Stimulated activated CD4-positive, alpha-beta T cell treated with anti-CD3 and anti-CD28 coated beads, Interleukin-15, amount 100 ng/mL, for 48 hours (primary cell): ENCODE results near the gene MFAP5.

Experiments
- DNase-seq, 2 donors: peaks; one replicate each; pipeline ENCODE4 v3.0.0-alpha.2; 2020; ENCODE audit warnings: low read depth in 2 of 2

Gene MFAP5, protein sequence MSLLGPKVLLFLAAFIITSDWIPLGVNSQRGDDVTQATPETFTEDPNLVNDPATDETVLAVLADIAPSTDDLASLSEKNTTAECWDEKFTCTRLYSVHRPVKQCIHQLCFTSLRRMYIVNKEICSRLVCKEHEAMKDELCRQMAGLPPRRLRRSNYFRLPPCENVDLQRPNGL

DNA sequence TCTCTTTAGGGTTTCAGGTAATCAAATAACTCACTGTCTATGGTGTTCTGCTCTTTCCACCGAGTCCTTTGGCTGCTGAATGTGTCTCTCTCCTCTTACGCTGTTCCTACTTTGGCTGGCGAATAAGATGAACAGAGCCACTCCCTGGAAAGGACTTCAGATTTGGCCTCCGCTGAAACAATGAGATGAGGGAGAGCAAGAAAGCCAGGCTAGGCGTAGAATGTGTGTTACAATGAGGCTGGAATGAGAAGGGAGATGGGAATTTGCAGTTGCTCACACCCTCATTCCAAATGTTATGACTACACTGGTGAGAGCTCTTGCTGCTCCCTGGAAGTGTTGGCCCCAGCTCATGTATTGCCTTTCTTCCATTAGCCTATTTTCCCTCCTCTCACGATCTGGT is at the start of gene MFAP5:
Gene MFAP5 (minus strand): TSS at position 234 of the 400 bp plus-strand sequence. CDS start 722 bp downstream, outside the sequence.
- no peak for DNase-seq

DNA sequence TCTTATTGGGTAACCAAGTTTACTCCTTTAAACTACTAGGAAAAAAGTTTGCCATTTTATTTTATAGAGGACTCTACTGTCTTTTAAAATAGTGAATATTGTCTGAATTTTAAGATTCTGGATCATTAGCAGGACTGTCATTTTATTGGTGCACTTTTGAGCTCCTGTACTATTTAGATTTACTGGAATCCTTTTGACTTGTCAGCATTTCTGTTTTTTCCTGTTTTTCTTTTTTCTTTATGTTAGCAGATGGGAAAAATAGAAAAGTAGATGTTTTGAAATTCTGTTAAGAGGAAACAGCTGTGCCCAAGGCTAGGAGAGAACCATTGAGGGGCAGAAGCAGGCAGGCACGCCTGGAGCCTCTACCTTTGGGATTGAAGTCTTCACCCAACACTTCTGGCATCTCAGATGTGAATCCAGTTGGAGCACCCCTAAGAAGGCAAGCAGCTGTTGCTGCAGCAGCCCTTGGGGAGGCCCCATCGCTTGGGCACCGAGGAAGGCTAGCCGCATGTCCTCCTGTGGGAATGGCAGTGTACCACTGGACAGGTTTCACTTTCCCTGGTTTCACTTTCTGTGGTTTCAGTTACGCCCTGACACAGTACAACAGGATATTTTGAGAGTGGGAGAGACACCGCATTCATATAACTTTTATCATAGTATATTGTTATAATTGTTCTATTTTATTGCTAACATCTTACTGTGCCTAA is 46.7 kb upstream of the MFAP5 start:
- no peak for DNase-seq

DNA sequence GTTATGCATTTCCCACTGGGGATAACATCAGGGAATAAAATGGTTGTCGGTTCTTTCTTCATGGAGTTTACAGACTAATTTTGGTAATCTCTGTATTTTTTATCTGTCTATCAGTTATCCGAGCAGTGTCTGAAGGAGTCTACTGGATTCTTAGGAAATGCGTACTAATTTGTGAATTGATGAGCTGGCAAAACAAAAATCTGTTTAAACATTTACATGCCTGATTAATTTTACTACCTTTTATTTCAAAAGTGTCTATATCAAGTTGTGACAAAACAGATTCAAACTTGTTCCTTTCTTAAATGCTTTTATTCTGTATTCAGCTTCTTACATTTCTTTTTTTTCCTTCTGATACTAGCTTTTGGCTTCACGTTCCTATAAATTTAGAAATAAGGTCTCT is 39.5 kb upstream of the MFAP5 start:
- no peak for DNase-seq

DNA sequence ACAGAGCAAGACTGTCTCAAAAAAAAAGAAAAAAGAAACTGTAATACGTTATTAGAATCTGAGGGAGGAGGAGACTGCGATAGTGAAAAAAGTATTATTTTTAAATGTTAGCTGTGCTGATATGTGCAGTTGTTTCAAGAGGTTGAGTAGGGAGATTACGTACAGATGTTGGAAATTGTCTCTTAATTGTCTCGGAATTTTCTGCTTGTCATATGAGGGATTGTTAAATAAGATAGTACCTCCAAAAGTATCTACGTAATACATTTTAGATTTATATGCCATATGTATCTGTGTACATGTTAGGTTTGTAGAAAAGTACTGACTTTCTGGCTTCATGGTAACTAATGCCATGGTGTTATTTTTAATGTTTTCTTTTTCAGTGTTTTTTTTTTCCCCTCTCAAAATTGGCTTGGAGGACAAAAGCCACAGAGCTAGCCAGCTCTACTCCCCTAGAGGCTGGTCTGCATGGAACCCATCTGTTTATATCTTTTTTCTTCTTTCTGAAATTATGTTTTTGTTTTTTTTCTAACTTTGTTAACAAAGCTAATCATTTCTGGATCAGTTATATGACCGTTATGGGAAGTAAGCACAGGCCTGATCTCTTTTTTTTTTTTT is 38.5 kb upstream of the MFAP5 start:
- no peak for DNase-seq

DNA sequence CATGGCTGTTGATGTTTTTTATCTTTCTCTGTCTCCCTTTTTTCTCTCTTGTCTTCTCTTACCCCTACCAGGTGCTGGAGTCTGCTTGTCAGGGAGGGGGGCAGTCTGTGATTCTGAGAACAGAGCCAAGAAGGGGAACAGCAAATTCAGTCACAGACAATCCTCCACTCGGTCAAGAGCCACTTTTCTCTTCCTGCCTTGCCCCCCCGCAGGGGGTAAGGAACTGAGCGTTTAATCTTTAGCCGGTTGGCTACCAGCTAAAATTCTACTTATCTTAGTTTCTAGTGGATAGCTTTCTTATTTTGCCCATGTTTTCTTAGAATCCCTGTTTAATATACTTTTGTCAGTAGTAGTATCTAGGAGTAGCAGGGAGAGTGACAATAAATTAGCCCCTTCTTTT is 37.1 kb upstream of the MFAP5 start:
- DNase-seq, result no peak

DNA sequence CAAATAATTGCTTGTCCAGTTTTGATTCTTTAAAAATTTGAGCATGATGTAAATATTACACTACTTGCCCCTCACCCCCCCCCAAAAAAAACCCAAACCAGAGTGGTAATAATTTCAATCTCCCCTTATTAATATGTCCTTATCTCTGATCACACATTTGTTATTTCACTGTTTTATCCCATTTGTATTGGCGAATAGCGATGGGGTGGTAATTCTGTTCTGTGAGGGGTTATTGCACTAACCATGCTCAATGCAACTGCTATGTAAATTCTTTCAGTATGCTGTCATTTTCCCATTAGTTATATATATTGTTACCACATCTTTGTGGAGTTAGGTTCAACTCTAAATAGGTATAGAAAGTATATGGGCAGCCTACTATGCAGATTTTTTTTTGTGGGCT is 36.3 kb upstream of the MFAP5 start:
- no peak for DNase-seq

DNA sequence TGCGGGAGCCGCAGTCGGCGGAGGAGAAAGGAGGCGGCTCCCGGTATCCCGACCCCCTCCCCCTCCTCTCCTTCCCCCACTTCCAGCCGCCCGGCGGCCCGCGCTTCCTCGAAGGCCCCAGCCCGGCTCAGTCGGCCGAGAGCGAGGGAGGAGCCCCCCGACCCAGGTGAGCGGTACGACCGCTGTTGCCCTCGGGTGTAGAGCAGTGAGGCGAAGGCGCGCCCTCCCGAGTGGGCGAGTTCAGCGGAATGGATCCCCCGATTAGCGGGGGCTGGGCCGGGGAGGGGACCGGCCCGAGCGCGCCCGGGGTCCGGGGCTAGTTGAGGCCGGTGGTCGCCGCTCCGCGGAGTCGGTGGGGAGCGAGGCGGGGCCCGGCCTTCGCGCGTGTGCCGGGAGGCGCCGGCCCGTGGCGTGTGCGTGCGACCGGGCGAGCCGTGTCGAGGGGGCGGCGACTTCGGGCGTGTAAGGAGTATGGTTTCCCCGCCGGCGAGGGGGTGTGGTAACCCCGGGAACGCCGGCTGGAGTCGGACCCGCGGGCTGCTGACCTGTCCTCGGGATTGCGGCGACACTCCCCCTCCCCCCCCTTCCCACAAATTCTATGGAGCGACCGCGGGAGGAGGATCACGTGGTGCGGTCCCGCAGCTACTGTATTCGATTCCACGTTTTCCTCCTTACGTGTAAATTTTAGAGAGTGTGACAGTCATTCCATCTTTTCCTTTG is 35.7 kb upstream of the MFAP5 start:
- peak in 1 of 2 donors; percentile 22 for DNase-seq

DNA sequence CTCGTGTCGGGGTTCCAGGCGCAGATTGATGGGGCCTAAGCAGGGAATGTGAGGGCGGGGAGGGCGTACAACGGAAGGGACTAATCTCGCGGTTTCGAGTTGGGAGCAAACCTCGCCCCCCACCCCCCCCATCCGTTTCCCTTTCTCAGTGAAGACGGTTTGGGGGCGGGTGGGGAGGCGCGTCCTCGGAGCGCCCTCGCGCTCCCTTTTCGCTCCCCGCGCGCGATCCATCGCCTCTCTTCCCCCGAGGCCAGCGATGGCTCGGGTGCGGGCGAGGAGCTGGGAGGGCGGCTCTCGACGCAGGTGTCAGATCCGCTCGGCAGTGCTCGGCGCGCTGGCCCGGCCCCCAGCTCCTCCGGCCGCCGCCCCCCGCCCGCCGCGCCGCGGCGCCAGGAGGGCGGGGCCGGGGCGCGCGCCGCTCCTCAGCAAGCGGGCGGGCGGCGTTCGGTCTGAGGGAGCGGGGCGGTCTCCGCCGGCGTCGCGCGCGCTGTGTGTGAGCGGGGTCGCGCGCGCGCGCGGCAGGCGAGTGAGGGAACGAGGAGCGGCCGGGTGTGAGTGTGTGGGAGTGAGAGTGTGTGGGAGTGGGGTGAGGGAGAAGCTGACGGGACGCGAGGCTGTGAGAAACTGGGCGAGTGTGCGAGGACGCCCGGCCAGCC is 35.0 kb upstream of the MFAP5 start, which contains the start of gene RIMKLB:
Gene RIMKLB (plus strand): TSS at position 516 of the 656 bp plus-strand sequence. CDS start 15,876 bp downstream, outside the sequence.
- DNase-seq, result peak; percentile 34 to 59

DNA sequence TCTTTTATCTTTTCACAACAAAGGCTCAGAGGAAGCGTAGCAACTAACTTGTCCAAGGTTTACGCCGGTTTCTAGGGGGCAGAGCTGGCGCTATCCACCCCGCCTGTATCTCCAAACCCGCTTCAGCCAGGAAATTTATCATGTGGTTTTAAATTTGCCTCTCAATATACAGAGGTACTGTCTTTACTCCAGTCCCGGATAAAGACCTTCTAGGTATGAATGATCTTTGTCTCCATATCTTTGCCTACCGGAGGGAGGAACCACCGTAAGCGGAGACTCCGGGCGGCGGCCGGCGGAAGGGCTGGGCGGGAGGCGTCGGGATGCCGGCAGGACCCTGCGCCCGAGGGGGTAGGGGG is 34.5 kb upstream of the MFAP5 start:
- DNase-seq, result no peak

DNA sequence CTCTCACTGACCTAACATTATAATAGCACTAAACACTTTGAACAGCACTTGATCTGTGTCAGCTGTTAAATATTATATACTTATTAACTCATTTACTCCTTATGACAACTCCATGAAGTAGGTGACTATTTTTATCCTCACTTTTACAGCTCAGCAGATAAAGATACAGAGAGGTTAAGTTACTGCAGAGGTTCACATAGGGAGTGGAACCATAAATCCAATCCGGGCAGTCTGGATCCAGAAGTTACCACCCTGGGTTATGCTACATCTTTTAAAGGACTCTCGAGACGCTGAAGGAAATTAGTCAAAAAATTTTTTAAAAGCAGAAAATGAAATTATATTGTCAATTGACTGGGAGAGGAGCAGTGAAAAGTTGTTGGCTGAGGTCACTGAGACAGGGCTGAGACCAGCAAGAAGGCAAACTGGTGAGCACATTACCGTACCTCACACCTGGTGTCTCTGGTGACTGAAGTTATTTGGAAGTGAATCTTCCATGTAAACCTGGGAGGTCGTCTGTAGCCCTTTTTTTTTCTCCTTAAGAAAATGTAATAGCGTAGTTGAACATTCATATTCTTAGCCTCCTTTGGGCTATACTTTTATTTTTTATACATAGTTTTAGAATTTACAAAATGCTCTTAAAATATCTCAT is 33.9 kb upstream of the MFAP5 start:
- DNase-seq, result no peak

DNA sequence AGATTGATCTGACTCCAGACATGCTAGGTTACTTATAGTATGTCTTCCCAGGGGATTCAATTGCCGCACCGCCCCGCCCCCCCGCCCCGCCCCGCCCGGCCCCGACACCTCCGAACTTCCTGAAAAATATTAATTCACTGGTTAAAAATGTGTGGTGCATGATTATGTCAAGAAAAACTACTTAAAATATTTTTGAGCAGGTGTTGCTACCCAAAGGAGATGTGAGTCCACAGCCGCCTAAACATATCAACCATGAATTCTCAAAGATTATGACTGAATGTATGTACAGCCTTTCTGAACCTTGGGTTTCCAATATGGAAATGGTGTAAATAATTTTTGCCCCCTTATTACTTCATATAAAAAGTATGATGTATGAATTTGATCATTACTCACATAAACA is 32.5 kb upstream of the MFAP5 start:
- DNase-seq, result no peak

DNA sequence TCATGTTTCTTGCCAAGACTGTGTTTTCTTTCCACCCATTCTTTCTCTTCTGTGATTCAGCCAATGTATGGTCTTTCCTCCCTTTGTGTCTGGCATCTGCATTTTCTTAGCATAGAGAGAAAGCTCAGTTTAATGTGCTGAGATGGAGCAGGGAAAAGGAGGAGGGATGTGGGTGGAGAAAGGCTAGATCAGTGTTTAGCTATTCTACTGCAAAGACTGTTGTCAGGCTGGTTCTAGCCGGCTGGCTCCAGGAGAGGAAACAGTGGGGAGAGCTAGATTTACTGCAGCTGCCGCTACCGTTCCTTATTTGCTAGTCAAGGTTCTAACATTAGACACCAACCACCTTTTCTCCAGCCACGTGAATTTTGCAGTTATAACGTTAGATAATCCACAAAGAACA is 29.9 kb upstream of the MFAP5 start:
- no peak for DNase-seq

DNA sequence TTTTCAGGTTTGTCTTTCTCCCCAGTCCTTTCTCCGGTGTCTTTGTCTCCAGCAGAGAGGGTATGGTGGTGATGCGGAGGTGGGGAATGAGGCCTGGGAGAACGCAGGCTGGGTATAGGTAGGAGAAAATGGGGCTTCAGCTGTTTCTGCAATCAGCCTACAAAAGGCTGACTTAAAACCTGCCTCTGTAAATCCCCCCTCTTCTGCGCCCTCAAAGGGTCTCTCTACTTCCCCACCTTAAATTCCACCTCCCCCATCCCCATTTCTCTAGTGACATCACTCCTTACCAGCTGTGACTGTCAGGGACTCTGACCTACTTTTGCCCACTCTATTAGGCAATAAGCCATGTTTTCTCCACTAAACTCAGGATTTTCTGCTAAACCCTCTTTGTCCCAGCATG is 27.1 kb upstream of the MFAP5 start:
- DNase-seq, result no peak

DNA sequence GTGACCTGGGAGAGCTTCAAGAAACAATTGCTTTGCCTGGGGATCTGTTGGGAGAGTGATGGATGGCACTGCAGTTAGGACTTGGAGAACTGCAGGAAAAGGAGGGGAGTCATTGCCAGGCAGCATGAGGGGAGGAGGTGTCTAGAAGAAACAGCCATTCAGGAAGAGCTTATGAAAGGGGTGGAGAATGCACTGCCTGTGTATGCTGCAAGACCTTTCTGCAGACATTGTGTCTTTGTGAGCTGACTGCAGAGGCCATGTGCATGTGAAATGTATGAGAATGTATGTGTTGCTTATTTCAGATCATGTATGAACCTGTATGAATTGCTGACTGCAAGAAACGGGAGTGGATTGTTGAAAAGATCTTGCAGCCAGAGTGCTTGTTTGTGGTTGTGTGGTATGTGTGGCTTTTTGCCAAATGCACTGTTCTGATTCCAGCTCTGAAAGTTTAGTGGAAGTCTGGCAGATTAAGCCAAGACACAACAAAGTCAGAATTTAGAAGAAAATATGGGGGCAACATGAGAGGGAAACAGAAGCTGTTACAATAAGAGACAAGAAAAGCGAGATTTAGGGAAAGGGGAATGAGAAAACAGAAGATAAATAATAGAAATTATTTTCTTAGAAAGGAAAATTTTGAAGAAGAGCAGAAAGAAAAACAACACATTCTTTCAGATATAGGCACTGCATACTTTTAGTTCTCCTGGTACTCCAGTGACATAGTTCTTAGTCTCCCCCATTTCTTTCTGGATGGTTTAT is 25.4 kb upstream of the MFAP5 start:
- DNase-seq, result no peak

DNA sequence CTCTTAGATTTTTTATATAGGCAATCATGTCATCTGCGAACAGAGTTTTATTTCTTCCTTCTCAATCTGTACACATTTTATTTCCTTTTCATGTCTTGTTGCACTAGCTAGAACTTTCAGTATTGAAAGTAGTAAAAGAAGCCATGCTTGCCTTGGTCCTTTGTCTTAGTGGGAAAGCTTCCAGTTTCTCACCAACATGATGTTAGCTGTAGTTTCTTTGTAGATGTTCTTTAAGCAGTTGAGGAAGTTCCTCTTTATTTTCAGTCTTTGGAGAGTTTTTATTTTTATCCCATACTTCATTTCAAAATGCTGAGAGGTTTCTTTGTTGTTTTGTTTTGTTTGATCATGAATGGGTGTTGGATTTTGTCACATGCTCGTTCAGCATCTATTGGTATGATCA is 22.4 kb upstream of the MFAP5 start:
- DNase-seq, result no peak

DNA sequence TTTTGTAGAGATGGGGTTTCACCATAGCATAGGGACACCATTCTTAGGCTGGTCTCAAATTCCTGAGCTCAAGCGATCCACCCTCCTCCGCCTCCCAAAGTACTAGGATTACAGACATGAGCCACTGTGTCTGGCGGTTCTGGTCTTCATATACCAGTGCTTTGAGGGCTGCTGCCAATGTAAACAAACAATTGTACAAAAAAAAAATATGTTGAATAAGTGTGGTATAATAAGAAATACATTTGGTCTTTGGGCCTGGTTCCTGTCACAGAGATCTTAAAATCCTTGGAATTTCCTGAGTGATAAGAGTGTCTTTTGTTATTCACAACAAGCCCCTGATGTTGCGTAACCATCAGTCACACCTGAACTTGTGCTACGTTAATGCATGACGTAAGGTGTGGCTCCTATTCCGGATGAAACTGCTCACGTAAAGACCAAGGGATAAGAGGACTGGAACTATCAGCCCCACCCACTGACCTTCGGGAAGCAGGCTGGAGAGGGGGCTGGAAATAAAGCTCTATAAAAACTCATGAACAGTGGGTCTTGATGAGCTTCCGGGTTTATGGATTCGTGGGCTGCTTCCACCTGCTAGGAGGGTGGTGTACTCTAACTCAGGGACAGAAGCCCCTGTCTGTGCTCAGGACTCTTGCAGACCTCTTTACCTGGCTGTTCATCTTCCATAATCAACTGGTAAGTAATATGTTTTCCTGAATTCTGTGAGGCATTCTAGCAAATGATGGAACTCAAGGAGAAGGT is 18.7 kb upstream of the MFAP5 start:
- no peak for DNase-seq

DNA sequence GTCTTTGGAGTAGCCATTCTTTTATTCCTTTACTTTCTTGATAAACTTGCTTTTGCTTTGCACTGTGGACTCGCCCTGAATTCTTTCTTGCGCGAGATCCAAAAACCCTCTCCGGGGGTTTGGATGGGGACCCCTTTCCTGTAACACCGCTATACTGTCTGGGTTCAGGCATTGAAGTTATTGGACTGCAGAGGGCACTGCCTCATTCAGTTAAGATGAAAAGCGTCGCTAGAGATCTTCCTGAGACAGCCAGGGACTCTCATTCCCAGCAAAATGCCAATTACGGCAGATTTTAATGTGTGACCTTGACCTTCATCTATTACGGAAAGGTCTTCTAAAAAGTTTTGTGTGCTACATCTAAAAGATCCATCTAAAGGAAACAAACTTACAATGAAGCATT is 17.9 kb upstream of the MFAP5 start:
- DNase-seq, result no peak

DNA sequence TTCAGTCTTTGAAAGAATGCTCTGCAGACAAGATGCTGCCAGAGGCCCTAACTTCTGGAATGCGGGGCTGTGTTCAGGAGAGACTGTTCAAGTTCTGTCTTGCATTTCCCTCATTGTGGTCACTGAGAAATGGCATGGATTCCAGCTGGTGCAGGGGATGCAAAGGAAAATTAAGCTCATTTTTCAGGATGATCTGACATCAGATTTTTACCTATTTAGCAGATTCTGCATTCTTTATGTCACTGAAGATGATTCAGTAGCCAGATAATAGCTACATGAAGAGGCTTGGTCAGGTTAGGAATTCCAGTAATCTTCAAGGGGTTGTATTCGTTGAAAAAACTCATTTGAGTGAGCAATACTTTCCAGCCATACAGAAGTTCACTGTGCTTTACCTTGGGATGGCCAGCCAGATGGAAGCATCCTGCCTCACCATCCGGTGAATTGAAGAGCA is 16.1 kb upstream of the MFAP5 start:
- no peak for DNase-seq

DNA sequence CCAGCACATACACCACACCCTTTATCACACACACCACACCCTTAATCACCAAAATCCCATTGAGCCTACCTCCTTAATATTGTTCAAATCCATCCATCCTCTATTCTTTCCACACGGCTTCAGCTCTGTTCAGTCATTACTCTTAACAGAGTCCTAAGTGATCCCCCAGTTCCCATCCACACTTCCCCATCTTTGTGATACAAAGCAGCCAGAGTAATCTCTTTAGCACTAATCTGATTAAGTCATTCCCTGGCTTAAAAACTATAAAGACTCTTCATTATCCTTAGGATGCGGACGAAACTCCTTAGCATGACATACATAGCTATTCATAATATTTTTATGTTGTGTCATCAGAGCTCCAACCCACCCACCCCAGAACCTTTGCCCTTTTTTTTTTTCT is 14.7 kb upstream of the MFAP5 start:
- DNase-seq, result no peak

DNA sequence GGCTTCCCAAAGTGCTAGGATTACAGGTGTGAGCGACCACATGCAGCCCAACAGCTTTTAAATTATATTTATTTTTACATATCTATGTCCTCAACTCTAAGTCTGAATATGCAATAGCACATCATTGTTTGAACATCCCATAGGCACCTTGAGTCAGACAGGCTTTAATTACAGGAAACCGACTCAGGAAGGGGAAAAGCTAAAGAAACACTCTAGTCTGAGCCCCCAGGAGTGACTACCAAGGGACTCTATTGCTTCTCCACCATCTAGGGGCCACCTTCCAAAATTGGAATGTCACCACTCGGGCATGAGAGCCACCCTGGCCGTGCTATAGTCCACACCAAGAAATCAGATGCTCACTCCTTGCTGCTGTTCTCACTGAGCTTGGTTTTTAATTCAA is 14.0 kb upstream of the MFAP5 start:
- DNase-seq, result no peak
